Activated T-cell treated with anti-CD3 and anti-CD28 coated beads for 24 hours (primary cell): ENCODE results near the gene CTCF.

Experiments used
- DNase-seq: peaks from one replicate; pipeline ENCODE4 v3.0.0-alpha.2; 2020; ENCODE audit warnings: low read depth

The CTCF gene

DNA sequence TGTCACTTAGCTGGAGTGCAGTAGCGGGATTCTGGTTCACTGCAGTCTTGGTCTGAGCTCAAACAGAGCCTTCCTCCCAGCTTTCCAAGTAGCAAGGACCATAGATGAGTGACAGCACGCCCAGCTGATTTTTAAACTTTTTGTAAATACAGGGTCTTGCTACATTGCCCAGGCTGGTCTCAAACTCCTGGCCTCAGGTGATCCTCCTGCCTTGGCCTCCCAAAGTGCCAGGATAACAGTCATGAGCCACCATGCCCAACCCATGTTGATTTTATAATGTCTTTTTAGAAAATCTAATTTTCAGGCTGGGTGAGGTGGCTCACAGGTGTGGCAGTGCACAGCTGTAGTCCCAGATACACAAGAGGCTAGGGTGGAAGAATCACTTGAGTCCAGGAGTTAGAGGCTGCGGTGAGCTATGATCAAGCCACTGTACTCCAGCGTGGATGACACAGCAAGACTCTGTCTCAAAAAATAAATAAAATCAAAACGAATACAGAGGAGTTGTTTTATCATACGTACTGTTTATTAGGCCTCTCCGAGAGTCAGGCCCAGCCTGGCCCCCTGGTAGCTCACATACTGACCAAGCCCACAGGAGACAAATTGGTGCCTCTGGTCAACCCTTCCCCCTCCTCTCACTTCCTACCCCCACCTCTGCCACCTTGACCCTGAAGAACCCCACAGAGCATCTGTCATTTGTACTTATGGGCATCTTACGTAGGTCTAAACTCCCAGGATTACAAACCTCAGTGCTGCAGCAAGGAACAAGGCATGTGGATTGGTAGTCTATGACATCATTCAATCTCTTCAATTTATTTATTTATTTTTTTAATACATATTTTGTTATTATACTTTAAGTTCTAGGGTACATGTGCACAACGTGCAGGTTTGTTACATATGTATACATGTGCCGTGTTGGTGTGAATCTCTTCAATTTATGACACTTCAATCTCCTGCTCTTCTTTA is 117.9 kb downstream of the CTCF start:
- no peak for DNase-seq

- DNase-seq = no peak
These were observed 121.4 kb downstream of the CTCF start for GRCh38 chr16:67683767-67684166.

- no peak for DNase-seq
These were observed 123.2 kb downstream of the CTCF start for GRCh38 chr16:67685388-67686112.
